GM12801 (cell line): Measurements from ENCODE around the gene USH1G.

ENCODE experiments used
- TF ChIP-seq, protein P1 (sequence below): IDR thresholded peaks from one replicate; pipeline ENCODE4 v1.5.1; 2011; ENCODE audit warnings: control low read depth; ENCODE audit not compliant: insufficient read length; ENCODE audit errors: extremely low read depth

USH1G gene

DNA sequence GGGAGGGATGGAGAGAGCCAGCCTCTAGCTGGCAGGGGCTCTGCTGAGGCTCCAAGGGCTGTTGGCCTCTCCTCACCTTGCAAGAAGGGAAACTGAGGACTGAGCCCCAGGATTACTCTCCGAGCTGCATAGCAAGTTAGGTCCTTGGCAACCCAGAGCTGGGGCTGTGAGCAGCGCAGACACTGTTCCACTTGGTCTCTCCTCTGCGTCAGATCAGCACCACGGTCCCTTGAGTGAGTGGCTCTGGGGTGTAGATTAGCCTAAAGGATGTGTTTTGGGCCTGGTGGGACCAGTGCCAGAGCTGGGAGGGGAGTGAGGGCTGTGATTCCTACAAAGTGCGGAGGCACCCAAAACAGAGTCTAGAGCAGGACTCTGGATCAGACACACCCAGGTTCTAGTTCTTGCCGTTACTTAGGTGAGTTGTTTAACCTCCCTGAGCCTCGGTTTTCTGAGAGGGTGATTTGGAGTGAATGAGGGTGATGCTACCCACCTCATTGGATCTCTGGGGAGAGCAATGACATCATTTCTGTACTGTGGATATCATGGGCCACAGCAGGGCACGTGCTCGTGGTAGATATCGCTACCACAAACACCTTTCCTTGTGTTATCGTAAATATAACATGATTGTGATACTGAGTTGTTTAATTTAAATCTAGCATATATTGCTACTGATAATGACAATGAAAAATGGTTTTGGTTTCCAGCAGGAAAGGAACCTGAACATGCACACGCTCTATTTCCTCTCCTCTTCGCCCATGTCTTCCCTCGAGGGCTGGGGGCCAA, 21.5 kb downstream of the USH1G start:
- TF ChIP-seq, protein P1, sequence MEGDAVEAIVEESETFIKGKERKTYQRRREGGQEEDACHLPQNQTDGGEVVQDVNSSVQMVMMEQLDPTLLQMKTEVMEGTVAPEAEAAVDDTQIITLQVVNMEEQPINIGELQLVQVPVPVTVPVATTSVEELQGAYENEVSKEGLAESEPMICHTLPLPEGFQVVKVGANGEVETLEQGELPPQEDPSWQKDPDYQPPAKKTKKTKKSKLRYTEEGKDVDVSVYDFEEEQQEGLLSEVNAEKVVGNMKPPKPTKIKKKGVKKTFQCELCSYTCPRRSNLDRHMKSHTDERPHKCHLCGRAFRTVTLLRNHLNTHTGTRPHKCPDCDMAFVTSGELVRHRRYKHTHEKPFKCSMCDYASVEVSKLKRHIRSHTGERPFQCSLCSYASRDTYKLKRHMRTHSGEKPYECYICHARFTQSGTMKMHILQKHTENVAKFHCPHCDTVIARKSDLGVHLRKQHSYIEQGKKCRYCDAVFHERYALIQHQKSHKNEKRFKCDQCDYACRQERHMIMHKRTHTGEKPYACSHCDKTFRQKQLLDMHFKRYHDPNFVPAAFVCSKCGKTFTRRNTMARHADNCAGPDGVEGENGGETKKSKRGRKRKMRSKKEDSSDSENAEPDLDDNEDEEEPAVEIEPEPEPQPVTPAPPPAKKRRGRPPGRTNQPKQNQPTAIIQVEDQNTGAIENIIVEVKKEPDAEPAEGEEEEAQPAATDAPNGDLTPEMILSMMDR: no peak

DNA sequence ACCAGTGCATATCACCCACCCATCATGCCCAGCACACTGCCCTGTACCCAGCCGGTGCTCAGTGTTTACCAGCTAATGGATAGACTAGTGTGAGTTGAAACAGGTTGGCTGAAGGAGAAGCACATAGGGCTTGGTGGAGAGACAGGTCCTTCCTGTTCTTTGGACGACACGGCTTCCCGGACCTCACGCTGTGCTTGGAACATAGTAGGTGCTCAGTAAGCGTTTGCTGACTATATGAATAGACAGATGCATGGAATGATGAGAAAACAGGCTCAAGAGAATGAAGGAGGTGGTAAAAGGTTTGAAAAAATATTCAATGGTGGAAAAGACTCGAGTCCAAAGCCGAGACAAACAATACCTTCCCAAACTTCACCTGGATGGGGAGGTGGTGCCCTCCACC, 22.8 kb downstream of the USH1G start:
- TF ChIP-seq, protein P1: no peak

DNA sequence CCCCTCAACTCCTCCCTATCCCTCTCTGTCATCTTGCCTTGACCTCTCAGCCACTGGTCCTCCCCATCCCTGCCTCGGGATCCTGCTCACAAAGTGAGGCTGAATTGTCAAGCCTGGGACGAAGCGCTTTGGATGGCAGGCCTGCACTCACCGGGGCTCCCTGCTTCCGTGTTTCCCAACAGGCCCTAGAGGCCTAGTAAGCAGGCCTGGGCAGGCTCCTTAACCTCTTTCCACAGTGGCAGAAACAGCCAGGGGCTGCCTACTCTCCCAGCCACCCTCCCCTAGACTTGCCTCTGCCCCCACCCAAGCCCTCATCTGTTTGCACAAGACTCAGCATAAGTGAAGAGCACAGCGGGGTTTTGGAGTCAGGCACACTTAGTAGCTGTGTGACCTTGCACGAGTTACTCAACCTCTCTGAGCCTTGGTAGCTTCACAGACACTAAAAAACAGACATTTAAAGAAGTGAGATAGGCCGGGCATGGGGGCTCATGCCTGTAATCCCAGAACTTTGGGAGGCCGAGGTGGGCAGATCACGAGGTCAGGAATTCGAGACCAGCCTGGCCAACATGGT, 24.6 kb downstream of the USH1G start:
- TF ChIP-seq, protein P1: no peak

DNA sequence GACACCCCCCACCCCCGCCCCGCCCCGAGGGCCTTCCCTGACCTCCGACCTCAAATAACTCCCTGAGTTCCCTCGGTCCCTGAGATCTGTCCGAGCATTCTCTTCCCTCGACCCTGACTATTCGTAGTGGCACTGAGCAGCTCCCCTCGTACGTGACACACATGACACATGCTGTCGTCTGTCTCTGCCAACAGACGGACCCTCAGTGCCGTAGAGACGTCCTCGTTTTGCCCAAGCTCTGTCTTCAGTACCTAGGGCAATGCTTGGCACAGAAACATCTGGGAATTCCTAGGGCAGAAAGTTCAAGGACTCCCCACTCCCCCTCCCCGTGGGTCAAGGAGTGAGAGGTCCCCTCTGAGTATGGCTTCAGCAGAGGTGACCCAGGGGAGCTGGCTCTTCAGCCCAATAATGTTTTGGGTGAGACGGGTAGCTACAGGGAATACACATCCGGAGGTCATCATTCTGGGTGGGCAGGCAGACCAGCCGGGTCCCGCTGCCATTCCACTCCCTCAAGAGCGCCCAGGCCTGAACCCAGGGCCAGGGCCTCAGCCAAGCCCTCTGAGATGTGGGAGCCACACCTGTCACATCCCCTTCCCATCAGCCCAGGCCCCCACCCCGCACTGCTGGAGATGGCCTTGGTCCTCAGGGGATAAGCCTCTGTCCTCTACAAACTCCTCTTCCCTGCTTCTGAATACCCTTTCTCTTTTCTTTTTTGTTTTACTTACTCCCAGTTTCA, 29.0 kb downstream of the USH1G start:
- TF ChIP-seq, protein P1: no peak

DNA sequence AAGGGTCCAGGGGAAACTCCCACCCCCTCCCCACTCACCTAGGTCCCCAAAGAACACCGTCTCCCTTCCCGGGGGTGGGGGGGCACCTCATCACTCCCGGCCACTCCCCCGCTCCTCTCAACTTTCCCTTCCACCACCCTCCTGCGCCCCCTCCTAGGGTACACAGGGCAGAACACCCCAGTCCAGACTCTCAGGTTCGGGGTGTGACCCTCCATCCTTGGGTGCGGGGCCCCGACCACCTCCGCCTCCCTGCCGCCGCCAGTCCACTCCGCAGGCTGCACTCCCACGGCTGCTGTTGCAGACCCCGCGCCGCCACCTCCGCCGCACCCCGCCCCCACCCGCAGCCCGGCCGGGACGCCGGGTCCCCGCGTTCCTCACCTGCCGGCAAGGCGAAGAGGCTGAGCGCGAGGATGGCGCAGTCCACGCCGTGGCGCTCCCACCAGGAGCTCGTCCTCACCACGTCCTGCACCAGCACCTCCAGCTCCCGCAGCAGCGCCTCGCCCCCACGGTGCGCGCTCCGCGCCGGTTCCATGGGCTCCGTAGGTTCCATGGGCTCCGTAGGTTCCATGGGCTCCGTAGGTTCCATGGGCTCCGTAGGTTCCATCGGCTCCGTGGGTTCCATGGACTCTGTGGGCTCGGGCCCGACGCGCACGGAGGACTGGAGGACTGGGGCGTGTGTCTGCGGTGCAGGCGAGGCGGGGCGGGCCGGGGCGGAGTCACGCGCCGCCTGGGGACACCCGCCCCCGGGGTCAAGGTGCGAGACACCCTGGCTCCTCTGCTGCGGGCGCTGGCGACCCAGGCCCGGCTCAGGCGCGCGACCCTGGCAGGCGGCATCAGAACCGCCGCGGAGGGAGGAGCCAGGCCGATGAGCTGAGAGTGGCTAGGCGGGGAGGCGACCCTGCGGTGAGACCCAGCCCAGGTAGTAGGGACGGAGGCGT, 29.8 kb downstream of the USH1G start, which contains the start of gene FADS6:
TSS of gene FADS6 (minus strand) at position 660 of the 938 bp plus-strand sequence. CDS start at position 622, 38 bp downstream.
- TF ChIP-seq, protein P1: no peak

DNA sequence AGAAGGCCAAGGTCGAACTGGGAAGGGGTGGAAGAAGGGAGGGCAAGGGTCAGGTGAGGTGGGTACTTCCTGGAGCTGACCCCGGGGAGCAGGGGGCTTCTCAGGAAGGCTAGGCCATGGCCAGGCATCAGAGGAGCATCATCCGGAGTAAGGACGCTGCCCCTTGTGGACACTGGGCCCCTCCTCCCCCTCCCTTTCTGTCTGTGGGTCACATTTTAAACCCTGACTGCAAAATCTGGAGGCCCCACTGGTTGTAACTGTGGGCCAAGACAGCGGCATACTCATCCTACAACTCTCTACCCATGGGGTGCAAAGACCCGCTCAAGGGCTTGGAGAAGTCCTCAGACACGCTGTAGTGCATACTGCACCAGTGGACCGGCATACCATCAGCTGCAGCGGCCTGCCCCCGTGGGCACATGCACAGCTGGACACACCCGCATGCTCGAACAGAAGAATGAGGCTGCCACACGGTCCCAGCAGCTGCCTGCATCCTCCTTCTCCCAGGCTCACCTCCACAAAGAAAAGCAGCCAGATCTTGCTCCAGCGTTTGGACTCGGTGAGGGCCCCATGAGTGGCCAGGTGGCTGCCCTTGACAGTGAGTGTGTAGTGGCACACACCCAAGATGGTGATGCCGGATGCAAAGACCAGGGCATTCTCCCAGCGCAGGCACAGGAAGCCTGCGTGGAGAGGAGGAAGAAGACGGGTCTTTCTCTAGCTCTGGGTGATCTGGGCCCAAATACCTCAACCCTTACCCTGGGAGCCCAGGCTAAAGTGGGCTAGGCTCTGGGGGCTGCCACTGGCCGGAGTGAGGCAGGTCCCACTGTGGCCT, 30.8 kb downstream of the USH1G start:
- TF ChIP-seq, protein P1: no peak
